Astrocyte (in vitro differentiated cells and primary cell): ENCODE data around the gene NRG3. TPM values are rescaled to one million over a fixed set of nuclear protein-coding genes. Genes with fewer than 3 reads are reported as not detected.

Experiments used
- DNase-seq: peaks from one replicate; pipeline ENCODE4 v3.0.0-alpha.2; 2010; ENCODE audit warnings: low read depth
- FAIRE-seq: peaks from 2 replicates; lab custom pipeline; 2011; peaks lifted over from hg19 to GRCh38; lab: Jason Lieb, UNC
- H2AFZ ChIP-seq: 2 replicates; pipeline ENCODE4 v1.6.0; 2012; ENCODE audit warnings: low read depth, low read length, inconsistent platforms
- H3K27ac ChIP-seq: 2 replicates; pipeline ENCODE4 v1.5.1; 2011; ENCODE audit warnings: low read depth, low read length, inconsistent platforms
- H3K27me3 ChIP-seq: 2 replicates; pipeline ENCODE4 v1.6.0; 2011; ENCODE audit warnings: low read length, inconsistent platforms; ENCODE audit not compliant: insufficient read depth
- H3K36me3 ChIP-seq: 2 replicates; pipeline ENCODE4 v1.5.1; 2011; ENCODE audit warnings: low read length, inconsistent platforms; ENCODE audit not compliant: insufficient read depth
- H3K4me1 ChIP-seq: 2 replicates; pipeline ENCODE4 v1.5.1; 2011; ENCODE audit warnings: low read length, inconsistent platforms; ENCODE audit not compliant: insufficient read depth
- H3K4me2 ChIP-seq: 2 replicates; pipeline ENCODE4 v1.6.0; 2012; ENCODE audit warnings: low read length, inconsistent platforms
- H3K4me3 ChIP-seq: 2 replicates; pipeline ENCODE4 v1.5.1; 2011; ENCODE audit warnings: low read depth, mild to moderate bottlenecking, low read length, inconsistent platforms; ENCODE audit not compliant: insufficient read depth
- H3K79me2 ChIP-seq: 2 replicates; pipeline ENCODE4 v1.6.0; 2012; ENCODE audit warnings: mild to moderate bottlenecking, low read length, inconsistent platforms; ENCODE audit not compliant: insufficient read depth
- H3K9ac ChIP-seq: 2 replicates; pipeline ENCODE4 v1.6.0; 2012; ENCODE audit warnings: mild to moderate bottlenecking, low read length, inconsistent platforms
- H3K9me3 ChIP-seq: 2 replicates; pipeline ENCODE4 v1.5.1; 2012; ENCODE audit warnings: low read depth, mild to moderate bottlenecking, low read length, inconsistent platforms; ENCODE audit not compliant: insufficient read depth
- H4K20me1 ChIP-seq: 2 replicates; pipeline ENCODE4 v1.6.0; 2012; ENCODE audit warnings: low read length, inconsistent platforms; ENCODE audit not compliant: insufficient read depth
- H3K27ac Mint-ChIP-seq: one replicate; pipeline ENCODE4 v1.8.0; 2021; ENCODE audit warnings: mild to moderate bottlenecking, mixed read lengths; ENCODE audit not compliant: unreplicated experiment
- H3K27me3 Mint-ChIP-seq: one replicate; pipeline ENCODE4 v1.8.0; 2021; ENCODE audit warnings: low read depth, mixed read lengths; ENCODE audit not compliant: unreplicated experiment
- H3K36me3 Mint-ChIP-seq: one replicate; pipeline ENCODE4 v1.8.0; 2021; ENCODE audit warnings: low read depth, mixed read lengths; ENCODE audit not compliant: unreplicated experiment
- H3K4me1 Mint-ChIP-seq: one replicate; pipeline ENCODE4 v1.8.0; 2021; ENCODE audit warnings: low read depth, mixed read lengths; ENCODE audit not compliant: unreplicated experiment
- H3K4me3 Mint-ChIP-seq: one replicate; pipeline ENCODE4 v1.8.0; 2021; ENCODE audit warnings: mild to moderate bottlenecking, moderate library complexity, mixed read lengths; ENCODE audit not compliant: unreplicated experiment
- H3K9me3 Mint-ChIP-seq: one replicate; pipeline ENCODE4 v1.8.0; 2021; ENCODE audit warnings: mild to moderate bottlenecking, mixed read lengths; ENCODE audit not compliant: unreplicated experiment
- CTCF ChIP-seq: IDR thresholded peaks from 2 replicates; pipeline ENCODE4 v1.5.1; 2011; ENCODE audit warnings: low read depth, mild to moderate bottlenecking, inconsistent platforms, low read length, moderate library complexity; ENCODE audit not compliant: insufficient read depth
- EZH2 ChIP-seq: IDR thresholded peaks from 2 replicates; pipeline ENCODE4 v1.6.1; 2012; ENCODE audit warnings: mild to moderate bottlenecking, low read length, inconsistent platforms; ENCODE audit not compliant: insufficient read depth
- total RNA-seq: library from RNA; stranded (reverse); gene quantifications from 2 replicates; pipeline ENCODE4 v1.2.1, GENCODE V29; 2021

The NRG3 gene
- total RNA-seq, 1 donor from 2014 or later: 2.1 TPM

- H3K4me1 ChIP-seq: no peaks in the 10 kb centered on the region
- no peaks in the 10 kb centered on the region for H3K27me3 Mint-ChIP-seq
- no peak overlapping the region for H2AFZ ChIP-seq
- DNase-seq: no peak
- no peak overlapping the region for H3K9ac ChIP-seq
- no peak overlapping the region for H3K27ac Mint-ChIP-seq
- no peaks in the 10 kb centered on the region for H3K9me3 ChIP-seq
- no peak for FAIRE-seq
- TF ChIP-seq EZH2 (no peak), CTCF (no peak)
- no peaks in the 10 kb centered on the region for H4K20me1 ChIP-seq
- no peak overlapping the region for H3K4me3 ChIP-seq
- no peaks in the 10 kb centered on the region for H3K4me1 Mint-ChIP-seq
- no peaks in the 10 kb centered on the region for H3K9me3 Mint-ChIP-seq
- H3K36me3 ChIP-seq: no peaks in the 10 kb centered on the region
- no peak overlapping the region for H3K4me3 Mint-ChIP-seq
- H3K36me3 Mint-ChIP-seq: no peaks in the 10 kb centered on the region
- no peak overlapping the region for H3K27ac ChIP-seq
- H3K79me2 ChIP-seq: no peaks in the 10 kb centered on the region
- no peaks in the 10 kb centered on the region for H3K27me3 ChIP-seq
- no peak overlapping the region for H3K4me2 ChIP-seq
Measured at GRCh38 chr10:82827901-82828300, 952.9 kb downstream of the NRG3 start.

GRCh38 chr10:82847242-82847641 lies 972.2 kb downstream of the NRG3 start:
- no peak overlapping the region for H2AFZ ChIP-seq
- TF ChIP-seq EZH2 (no peak), CTCF (no peak)
- DNase-seq (no peak), FAIRE-seq (no peak)
- no peak overlapping the region for H3K4me2 ChIP-seq
- no peaks in the 10 kb centered on the region for H3K27me3 ChIP-seq
- H3K4me3 ChIP-seq: no peak overlapping the region
- no peaks in the 10 kb centered on the region for H4K20me1 ChIP-seq
- no peak overlapping the region for H3K27ac ChIP-seq
- no peak overlapping the region for H3K9ac ChIP-seq
- H3K4me1 ChIP-seq: no peaks in the 10 kb centered on the region
- no peaks in the 10 kb centered on the region for H3K79me2 ChIP-seq
- peaks cover 7% of the 10 kb centered on the region for H3K9me3 Mint-ChIP-seq
- no peak overlapping the region for H3K4me3 Mint-ChIP-seq
- no peaks in the 10 kb centered on the region for H3K36me3 Mint-ChIP-seq
- H3K27ac Mint-ChIP-seq: no peak overlapping the region
- H3K27me3 Mint-ChIP-seq: no peaks in the 10 kb centered on the region
- no peaks in the 10 kb centered on the region for H3K36me3 ChIP-seq
- no peaks in the 10 kb centered on the region for H3K4me1 Mint-ChIP-seq
- no peaks in the 10 kb centered on the region for H3K9me3 ChIP-seq

- H3K79me2 ChIP-seq: no peaks in the 10 kb centered on the region
- H3K9ac ChIP-seq: no peak overlapping the region
- no peaks in the 10 kb centered on the region for H3K36me3 ChIP-seq
- Mint-ChIP-seq H3K36me3 (no peaks in the 10 kb centered on the region), H3K4me3 (no peak overlapping the region), H3K27ac (no peak overlapping the region), H3K27me3 (no peaks in the 10 kb centered on the region), H3K4me1 (no peaks in the 10 kb centered on the region), H3K9me3 (peaks cover 7% of the 10 kb centered on the region)
- no peak overlapping the region for H3K4me2 ChIP-seq
- no peak for TF ChIP-seq CTCF
- no peak for TF ChIP-seq EZH2
- no peaks in the 10 kb centered on the region for H3K9me3 ChIP-seq
- H3K4me1 ChIP-seq: no peaks in the 10 kb centered on the region
- H4K20me1 ChIP-seq: no peaks in the 10 kb centered on the region
- H3K27ac ChIP-seq: no peak overlapping the region
- FAIRE-seq (no peak), DNase-seq (no peak)
- H2AFZ ChIP-seq: no peak overlapping the region
- H3K27me3 ChIP-seq: no peaks in the 10 kb centered on the region
- H3K4me3 ChIP-seq: no peak overlapping the region
Measured at GRCh38 chr10:82850191-82850590, 975.2 kb downstream of the NRG3 start.
